HG03565 (cell line): ENCODE results near the gene LONP1.
"Not testable (repeated sequence)": the region's sequence is repeated elsewhere in the genome, so short reads cannot be mapped to it uniquely, and the experiment has no call there.

ENCODE experiments used
- ATAC-seq: cut with Tn5 transposase; IDR thresholded peaks from one replicate; pipeline ENCODE4 v1.9.1; 2021; ENCODE audit warnings: mild to moderate bottlenecking, moderate library complexity; ENCODE audit not compliant: unreplicated experiment

LONP1 gene, protein sequence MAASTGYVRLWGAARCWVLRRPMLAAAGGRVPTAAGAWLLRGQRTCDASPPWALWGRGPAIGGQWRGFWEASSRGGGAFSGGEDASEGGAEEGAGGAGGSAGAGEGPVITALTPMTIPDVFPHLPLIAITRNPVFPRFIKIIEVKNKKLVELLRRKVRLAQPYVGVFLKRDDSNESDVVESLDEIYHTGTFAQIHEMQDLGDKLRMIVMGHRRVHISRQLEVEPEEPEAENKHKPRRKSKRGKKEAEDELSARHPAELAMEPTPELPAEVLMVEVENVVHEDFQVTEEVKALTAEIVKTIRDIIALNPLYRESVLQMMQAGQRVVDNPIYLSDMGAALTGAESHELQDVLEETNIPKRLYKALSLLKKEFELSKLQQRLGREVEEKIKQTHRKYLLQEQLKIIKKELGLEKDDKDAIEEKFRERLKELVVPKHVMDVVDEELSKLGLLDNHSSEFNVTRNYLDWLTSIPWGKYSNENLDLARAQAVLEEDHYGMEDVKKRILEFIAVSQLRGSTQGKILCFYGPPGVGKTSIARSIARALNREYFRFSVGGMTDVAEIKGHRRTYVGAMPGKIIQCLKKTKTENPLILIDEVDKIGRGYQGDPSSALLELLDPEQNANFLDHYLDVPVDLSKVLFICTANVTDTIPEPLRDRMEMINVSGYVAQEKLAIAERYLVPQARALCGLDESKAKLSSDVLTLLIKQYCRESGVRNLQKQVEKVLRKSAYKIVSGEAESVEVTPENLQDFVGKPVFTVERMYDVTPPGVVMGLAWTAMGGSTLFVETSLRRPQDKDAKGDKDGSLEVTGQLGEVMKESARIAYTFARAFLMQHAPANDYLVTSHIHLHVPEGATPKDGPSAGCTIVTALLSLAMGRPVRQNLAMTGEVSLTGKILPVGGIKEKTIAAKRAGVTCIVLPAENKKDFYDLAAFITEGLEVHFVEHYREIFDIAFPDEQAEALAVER

DNA sequence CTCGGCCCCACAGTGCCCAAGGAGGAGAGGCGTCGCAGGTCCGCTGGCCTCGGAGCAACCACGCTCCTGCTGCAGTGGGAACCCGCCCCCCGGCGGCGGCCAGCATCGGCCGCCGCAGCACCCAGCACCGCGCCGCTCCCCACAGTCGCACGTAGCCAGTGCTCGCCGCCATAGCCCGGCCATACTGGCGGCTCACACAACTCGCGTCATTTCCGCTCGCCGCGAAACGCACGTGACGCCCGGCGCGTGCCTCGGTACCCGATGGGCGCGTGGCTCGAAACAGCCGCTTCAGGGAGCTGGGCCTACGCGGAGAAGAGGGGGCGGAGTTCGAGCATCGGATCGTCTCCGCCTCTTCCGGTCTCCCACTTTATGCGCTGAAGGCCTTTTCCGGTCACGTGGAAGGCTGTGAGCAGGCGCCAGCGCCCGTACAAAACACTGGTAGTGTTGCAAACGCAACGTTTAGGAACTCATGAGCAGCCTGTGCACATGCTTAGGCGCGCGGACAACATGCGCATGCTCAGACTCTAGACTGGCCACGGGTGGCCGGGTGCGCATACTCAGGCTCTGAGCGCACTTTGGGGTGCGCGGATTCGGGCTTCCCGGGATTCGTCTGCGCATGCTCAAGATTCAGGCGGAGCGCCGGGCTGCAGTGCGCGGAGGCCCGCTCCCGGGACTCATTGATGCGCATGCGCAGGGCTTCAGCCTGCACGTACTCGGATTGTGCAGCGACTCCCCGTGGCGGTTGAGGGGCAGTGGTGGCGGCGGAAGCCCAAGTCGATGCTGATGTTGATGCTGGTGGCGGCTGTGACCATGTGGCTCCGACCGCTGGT lies at the start of gene LONP1, which contains the start of gene CATSPERD:
Gene LONP1, minus strand, starts transcription at position 186 of the 830 bp plus-strand sequence. Its CDS starts 14 bp downstream, at position 172.
Gene CATSPERD, plus strand, starts transcription at position 677 of the 830 bp plus-strand sequence. Its CDS starts 101 bp downstream, at position 778.
- peak; percentile 78 for ATAC-seq

DNA sequence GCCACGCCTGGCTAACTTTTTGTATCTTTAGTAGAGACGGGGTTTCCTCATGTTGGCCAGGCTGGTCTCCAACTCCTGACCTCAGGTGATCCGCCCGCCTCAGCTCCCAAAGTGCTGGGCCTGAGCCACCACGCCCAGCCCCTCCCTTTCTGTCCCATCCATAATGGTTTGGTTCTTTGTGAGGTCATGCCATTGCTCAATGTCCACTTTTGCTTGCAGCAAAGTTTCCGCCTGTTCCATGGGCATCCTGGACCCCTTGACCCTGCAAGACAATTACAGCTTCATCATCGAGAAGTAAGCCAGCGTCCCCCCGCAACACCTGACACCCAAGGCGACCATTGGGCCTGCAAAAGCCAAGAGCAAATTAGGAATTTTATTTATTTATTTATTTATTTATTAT lies 48.0 kb upstream of the LONP1 start:
- no peak for ATAC-seq

DNA sequence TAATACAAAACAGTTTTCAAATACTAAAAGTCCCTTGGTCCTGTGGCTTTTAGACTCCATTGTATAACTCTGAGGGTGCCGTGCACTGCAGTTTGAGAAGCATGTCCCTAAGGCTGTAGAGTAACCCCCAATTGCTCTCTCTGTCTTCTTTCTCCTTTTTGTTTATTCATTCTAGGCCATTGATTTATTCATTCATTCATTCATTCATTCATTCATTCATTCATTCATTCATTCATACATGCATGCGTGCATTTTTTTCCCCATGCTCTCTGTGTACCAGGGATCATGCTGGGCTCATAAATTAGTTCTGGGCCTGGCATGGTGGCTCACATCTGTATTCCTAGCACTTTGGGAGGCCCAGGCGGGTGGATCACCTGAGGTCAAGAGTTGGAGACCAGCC lies 45.3 kb upstream of the LONP1 start:
- ATAC-seq, result no peak

GRCh38 chr19:5762608-5763217 lies 42.8 kb upstream of the LONP1 start:
- ATAC-seq, result no peak

DNA sequence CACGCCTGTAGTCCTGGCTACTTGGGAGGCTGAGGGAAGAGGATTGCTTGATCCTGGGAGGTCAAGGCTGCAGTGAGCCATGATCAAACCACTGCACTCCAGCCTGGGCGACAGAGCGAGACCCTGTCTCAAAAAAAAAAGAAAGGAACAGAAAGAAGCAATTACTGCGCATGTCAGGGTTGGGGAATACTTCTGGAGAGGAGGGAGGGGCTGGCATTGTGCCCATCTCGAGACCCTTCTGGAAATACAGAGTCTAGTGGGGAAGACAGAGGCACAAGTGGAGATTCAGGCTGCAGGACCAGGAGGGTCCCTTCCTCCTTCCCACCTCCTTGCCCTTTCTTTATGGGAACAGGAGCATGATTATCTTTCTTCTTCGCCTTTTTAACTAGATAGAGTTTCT lies 33.8 kb upstream of the LONP1 start:
- no peak for ATAC-seq

- no peak for ATAC-seq
Measured at GRCh38 chr19:5751709-5752108, 31.8 kb upstream of the LONP1 start.

- ATAC-seq, result no peak
Measured at GRCh38 chr19:5749505-5749904, 29.6 kb upstream of the LONP1 start.

GRCh38 chr19:5748920-5749319 lies 29.0 kb upstream of the LONP1 start:
- not testable (repeated sequence) for ATAC-seq

GRCh38 chr19:5744999-5745398 lies 25.1 kb upstream of the LONP1 start:
- not testable (repeated sequence) for ATAC-seq

DNA sequence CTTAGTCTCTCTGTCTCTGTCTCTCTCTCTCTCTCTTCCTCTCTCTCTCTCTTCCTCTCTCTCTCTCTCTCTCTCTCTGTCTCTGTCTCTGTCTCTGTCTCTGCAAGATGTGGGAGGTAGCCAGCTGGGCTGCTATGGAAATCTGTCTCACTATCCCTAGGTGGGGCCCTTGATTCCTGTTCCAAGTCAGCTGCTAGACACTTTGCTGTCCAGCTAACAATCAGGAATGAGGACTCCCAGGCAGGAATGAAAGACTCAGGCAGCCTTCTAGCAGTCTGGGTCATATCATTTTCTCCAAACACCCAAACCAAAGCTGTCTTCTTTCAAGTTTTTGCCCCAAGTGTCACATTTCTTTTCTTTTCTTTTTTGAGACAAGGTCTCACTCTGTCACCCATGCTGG lies 23.7 kb upstream of the LONP1 start:
- ATAC-seq, result no peak

DNA sequence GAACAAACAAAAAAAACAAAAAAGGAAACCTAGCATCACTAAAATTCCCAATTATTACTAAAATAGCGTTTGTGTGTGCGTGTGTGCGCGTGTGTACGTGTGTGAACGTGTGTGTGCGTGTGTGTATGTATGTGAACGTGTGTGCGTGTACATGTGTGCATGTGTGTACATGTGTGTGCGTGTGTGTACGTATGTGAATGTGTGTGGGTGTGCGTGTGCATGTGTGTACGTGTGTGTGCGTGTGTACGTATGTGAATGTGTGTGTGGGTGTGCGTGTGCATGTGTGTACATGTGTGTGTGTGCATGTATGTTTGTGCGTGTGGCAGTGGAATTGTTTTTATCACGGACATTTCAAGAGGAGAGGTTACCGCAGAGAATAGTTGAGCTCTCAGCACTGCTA lies 22.1 kb upstream of the LONP1 start:
- no peak for ATAC-seq

- no peak for ATAC-seq
Measured at GRCh38 chr19:5738423-5738822, 18.5 kb upstream of the LONP1 start.

DNA sequence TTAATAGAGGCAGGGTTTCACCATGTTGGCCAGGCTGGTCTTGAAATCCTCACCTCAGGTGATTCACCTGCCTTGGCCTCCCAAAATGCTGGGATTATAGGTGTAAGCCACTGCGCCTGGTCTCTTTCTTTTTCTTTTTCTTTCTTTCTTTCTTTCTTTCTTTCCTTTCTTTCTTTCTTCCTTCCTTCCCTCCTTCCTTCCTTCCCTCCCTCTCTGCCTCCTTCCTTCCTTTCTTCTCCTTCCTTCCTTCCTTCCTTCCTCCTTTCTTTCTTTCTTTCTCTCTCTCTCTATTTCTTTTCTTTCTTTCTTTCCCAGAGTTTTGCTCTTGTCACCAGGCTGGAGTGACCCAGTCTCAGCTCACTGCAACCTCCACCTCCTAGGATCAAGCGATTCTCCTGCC lies 13.2 kb upstream of the LONP1 start:
- not testable (repeated sequence) for ATAC-seq

GRCh38 chr19:5727453-5728050 lies 7.6 kb upstream of the LONP1 start:
- ATAC-seq, result no peak

- ATAC-seq, result no peak
Measured at GRCh38 chr19:5719274-5719960, 529 bp downstream of the LONP1 start.

- ATAC-seq, result no peak
Measured at GRCh38 chr19:5718579-5719273, 1.2 kb downstream of the LONP1 start.

- ATAC-seq, result no peak
Measured at GRCh38 chr19:5718037-5718578, 1.8 kb downstream of the LONP1 start.

- ATAC-seq, result no peak
Measured at GRCh38 chr19:5717215-5717935, 2.6 kb downstream of the LONP1 start.
